Activated T-helper 9 cell treated with anti-CD3 and anti-CD28 coated beads, Interleukin-2, amount 50 U/mL, for 16 hours (primary cell): ENCODE data around the gene SLC4A2.

Experiments
- DNase-seq: peaks from one replicate; pipeline ENCODE4 v3.0.0-alpha.2; 2020; ENCODE audit warnings: low read depth

SLC4A2 gene

DNA sequence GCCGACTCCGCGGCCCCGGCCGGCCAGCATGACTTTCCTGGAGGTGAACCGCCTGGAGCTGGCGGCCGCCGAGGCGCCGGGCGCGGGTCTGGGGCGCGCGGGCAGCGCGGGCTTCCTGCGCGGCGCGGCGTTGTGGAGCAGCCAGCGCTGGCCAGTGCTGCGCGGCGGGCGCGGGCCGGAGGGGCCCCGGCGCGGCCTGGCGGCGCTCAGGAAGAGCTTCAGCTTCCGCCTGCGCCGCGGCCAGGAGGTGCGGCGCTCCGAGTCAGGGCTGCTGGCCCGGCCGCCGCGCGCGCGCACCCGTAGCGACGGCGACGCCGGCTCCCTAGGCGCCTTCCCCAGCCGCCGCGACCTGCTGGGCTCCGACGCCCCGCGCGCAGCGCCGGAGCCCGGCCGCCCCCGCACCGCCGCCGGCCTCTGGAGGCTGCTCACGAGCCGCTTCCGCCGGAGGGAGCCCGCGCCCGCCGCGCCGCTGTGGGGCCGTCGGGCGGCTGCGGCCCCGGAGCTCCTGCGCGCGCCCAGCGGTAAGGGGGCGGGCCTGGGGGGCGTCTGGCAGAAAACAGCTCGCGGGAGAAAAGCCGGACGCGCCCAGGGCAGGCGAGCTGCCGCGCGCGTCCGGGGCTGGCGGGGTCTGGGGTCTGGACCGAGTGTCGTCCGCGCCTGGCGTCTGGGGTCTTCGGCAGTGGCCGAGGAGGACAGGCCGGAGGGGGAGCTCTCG, 55.9 kb downstream of the SLC4A2 start:
- no peak for DNase-seq

DNA sequence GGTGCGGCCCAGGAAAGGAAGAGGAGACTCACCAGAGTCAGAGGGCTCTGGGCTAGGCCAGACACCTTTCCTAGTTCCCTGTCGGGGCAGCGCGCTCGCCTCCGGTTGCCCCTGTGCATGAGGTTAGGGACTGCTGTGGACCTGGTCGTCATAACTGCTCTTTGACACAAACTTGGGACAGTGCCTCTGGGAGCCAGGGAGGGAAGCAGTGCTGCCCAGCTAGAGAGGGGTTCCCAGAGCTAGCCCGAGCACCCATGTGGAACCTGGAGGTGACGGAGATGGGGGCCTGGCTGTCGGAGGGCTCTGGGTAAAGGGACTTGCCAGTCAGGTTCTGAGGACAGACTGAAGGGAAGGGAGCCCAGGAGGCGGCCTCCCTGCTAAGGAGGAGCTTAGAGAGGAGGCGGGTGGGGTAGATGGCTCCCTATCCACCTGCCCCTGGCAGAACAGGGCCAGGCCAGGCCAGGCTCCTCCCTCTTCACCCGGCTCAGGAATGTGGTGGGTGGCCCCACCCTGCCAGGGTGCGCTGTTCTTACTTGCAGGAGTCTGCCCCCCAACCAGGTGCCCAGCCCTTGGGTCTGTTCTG, 56.5 kb downstream of the SLC4A2 start:
- DNase-seq: no peak

DNA sequence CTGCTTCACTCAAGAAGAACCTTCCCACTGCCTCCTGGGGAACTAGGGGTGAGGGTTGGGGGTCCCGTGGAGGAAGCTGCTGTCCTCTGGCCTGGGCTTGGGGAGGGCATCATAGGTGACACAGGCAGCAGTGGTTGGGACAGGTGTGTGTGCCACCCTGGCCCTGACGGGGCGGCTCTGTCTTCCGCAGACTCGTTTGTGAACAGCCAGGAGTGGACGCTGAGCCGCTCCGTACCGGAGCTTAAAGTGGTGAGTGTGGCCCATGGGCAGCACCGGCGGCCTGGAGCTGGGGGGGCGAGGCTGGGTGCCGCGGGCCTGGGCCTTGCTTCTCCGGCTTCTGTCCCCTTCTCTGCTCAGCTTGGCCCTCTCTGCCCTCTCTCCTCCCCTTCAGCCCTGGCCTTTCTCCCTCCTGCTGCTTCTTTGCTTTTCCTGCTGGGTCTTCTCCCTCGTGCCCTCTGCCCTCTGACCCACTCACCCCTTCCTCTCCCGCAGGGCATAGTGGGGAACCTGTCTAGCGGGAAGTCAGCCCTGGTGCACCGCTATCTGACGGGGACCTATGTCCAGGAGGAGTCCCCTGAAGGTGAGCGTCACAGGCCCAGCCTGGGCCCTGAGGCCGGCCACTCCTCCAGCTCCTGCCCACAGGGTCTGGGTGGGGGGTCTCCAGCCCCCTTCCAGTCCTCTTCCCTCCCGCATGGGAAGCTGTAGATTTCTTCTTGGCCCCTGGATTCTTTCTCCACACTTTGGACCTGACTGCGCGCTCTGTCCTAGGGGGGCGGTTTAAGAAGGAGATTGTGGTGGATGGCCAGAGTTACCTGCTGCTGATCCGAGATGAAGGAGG, 57.4 kb downstream of the SLC4A2 start:
- DNase-seq: no peak

DNA sequence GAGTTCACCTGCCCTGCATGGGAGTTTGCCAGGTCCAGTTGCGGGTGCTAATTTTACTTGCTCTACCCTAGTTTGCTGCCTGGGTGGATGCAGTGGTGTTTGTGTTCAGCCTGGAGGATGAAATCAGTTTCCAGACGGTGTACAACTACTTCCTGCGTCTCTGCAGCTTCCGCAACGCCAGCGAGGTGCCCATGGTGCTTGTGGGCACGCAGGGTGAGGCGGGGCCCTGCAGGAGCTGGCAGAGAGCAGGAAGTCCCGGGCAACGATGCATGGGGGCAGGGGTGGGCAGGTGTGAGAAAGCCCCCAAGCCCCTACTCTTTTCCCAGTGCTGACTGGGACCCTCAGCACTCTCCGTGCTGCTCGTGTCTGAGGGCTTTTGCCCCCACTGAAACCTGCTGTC, 58.2 kb downstream of the SLC4A2 start:
- DNase-seq: peak; percentile 11

DNA sequence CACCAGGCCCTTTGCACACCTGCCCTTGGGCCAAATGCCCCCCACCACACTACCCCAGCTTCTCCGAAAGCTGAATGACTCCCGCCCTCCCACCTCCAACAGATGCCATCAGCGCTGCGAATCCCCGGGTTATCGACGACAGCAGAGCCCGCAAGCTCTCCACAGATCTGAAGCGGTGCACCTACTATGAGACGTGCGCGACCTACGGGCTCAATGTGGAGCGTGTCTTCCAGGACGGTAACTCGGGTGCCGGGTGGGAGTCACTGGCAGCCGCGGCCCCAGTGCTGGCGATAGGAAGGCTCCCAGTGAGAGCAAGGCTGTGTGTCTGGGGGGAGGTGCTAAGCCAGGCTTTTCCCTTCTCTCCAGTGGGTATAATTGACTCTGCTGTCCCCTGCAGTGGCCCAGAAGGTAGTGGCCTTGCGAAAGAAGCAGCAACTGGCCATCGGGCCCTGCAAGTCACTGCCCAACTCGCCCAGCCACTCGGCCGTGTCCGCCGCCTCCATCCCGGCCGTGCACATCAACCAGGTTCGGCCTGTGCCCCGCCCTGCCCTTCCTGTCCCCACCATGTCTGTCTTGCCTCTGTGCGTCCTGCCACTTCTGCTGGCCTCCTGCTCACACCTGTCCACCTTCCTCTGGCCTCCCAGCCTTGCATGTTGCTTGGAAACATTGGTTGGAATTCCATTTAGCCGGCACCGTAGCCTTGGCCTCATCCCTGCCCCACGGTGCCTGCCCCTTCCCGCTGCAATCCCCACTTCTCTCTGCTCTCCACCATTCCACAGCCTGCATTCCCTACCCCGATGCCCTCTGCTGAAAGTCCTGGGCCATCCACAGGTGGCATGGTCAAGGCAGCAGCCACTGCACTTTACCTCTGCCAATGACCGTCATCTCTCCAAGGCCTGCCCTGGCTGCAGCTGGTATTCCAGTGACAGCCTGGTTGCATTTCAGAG, 59.0 kb downstream of the SLC4A2 start:
- DNase-seq: no peak

DNA sequence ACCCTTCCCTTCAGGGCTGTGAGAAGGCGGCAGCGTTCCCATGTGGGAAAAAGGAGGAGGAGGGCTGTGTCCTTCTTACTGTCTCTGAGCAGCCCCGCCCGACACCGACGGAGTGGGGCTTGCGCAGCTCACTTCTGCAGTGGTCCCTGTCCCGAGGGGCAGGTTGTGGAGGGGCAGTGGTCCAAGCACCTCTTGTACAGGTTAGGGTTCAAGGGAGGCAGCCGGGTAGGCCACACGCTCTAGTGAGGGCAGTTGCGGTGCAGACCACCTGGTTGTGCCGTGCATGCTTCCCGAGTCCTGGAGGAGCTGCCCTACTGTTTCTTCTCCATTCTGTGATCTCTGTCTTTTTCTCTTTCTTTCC, 59.6 kb downstream of the SLC4A2 start:
- no peak for DNase-seq

DNA sequence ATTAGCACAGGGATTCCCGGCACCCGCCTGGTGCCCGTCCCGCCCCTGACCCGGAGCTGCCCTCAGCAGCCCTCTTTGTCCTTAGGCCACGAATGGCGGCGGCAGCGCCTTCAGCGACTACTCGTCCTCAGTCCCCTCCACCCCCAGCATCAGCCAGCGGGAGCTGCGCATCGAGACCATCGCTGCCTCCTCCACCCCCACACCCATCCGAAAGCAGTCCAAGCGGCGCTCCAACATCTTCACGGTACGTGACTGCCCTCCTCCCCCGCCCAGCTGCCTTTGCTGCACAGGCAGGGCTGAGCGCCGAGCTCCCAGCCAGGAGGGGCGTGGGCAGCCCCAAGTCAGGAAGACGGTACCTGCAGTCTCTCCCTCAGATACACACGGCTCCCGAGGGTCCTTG, 60.5 kb downstream of the SLC4A2 start:
- DNase-seq: no peak

DNA sequence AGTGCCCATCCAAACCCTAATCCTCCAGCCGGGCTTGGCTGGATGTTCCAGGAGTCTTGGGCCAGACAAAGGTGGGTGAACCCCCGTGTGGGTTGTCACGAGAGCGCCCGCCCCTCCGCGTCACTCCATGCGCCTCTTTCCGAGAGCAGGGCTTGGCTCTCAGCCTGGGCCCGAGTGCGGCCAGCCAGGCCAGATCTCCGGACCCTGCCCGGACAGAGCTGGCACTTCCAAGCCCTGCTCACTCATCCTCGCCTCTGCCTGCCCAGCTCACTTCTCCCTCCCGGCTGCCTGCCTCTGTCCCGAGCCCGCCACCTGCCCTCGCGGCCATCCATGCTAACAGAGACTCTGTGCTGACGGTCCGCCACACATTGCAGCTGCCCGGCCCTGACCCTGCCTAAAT, 61.5 kb downstream of the SLC4A2 start:
- DNase-seq: no peak

DNA sequence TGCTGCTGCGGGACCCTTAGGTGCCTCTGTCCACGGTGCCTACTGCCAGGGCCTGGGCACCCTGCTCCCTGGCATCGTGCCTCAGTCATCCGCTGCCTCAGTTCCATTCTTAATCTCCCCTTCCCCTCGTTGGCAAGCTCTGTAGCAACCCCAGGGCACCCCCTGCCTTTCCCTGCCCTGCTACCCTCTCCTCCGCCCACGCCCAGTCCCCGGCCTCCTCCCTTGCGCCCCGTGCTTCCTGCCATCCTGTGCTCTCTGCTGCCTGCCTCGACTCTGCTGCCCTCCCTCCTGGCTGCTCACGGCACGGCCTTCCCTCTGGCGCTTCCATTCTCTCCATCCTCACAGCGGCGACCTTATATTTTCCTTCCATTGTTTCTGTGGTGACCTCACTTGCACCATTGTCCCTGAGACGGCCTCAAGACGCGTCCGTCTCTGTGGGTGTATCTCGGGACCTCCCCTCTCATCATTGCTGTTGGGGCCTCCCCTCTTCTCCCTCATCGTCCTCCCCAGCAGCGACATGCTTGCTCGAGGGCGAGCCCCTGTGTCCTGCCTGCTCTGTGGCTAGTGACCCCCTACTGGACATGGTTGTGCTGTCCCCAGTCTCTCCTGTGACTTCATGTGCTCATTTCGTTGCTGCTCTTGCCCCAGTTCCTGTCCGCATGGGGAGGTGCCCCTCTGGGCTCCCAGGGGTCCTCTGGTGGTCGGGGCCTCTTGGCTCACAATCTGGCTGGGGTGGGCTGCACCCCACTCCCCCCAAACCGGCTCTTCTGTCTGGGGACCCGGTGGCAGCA, 62.2 kb downstream of the SLC4A2 start:
- DNase-seq: no peak

DNA sequence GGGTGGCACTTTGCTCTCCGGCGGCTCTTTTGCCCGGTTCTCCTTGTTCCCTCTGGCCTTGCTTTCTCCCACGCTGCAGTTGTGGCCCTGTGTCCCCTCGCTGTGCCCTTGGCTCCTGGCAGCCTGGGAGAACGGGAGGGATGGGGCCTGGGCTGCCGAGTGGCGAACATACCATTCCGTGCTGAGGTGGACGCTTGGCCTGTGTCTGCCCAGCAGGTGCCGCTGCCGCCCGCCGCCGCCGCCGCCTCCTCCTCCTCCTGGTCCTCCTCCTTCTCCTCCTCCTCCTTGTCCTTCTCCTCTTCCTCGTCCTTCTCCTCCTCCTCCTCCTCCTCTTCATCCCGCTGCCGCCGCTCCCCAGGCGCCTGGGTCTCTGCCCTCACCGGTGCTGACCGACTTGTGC, 62.9 kb downstream of the SLC4A2 start:
- DNase-seq: no peak

DNA sequence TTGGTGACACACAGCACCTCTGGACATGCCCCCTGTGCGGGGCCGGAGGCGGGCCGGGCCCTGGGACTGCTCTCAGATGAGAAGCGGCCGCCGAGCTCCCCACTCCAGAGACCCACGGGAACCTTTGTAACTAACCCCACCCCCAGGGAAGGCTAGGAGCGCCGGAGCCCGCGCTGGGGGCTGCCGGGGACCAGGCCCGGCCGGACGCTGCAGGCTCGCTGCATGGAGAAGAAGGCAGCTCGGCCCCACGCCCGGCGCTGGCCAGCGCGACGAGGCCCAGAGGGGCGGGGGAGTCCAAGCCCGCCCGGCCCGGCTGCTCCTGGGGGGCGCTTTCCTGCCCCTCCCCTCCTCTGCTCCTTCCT, 63.4 kb downstream of the SLC4A2 start:
- no peak for DNase-seq

DNA sequence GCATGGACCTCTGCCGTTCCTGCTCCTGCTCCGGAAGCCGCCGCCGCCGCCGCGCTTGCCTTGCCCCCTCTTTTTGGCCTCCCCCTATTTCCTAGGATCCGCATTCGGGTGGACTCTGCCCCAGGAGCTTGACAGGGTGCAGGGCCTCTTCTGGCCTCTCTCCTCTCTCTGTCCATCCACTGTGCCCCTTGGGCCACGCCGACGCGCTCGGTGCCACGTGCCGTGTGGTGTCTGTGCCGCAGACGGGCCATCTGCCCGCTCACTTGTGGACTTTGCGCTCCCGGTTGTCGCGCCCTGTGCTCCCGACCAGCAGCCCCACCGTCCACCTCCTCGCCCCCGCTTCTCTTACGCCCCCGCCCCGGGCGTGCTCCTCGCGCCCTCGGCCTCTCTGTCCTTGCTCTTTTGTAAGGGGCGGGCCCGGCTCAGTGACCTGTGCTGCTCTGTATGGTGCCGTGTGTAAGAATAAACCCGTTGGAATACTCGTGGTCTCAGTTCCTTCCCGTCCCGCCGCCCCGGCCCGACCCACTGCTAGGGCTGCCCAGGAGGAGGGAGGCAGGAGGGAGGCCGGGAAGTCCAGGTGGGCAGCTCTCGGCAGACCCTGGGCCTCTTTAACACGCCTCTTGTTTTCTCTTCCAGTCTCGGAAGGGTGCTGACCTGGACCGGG, 63.9 kb downstream of the SLC4A2 start:
- no peak for DNase-seq

DNA sequence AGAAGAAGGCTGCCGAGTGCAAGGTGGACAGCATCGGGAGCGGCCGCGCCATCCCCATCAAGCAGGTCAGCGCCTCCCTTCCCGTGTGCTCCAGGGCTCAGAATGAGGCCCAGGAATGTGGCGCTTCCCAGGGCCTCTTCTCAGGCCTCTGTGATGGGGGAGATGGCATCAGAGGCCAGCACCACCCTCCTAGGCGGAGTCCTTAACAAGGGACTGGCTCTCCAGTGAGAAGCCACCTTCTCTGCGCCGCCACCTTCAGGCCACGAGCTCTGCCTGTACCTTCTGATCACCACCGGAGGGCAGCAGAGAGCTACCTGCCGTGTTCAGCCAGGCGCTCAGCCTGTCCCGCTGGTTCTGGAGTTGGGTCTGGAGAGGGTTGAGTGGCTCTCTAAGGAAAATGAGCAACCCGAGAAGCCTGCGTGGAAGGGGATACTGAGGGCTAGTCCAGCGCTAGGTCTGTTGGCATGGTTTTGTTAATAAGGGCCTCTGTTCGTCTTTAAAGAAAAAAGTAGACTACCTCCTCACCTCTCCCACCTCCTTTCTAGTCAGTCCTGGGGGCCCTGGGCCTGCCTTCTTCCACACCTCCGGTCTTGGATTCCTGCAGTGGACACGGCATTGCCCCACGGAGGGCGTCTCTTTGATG, 64.6 kb downstream of the SLC4A2 start:
- peak; percentile 70 for DNase-seq

DNA sequence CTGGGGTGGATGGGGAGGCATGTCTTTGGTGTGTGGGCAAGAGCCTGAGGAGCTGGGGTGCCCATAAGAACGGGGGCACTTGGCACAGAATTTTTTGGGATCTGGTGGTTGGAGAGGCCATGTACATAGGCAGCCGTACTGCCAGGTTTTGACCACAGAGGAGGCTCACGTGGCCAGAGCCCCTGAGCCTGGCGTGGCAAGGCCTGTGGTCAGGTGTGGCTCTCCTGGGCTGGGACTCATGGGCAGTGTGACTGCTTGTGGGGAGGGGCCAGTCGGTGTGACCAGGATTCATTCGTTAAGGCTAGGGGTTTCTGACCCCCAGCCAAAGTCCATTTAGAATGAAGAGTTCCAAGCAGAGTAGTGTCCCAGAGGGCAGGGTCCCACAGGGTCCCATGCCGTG, 65.1 kb downstream of the SLC4A2 start:
- no peak for DNase-seq

DNA sequence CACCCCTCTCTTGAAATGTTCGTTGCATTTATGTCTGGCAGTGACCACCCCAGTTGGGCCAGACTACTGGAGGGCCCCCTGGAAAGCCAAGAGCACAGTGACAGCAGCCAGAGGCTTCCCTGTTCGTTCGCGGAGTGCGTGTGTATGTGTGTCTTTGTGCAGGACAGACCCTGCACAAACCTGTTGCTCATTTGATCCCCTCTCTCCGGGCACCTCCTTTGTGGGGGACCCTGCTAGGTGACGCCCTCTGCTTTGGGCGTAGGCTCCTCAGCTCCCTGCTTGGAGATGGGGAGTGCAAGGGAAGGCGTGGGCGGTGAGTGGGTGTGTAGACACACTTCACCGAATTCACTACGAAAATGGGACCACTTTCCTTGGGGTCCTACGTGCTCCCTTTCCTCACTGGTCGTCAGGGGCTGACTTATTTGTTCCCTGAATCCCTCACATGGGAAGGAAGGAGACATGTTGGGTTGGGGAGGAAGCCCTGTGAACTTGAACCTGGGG, 65.6 kb downstream of the SLC4A2 start:
- DNase-seq: no peak

DNA sequence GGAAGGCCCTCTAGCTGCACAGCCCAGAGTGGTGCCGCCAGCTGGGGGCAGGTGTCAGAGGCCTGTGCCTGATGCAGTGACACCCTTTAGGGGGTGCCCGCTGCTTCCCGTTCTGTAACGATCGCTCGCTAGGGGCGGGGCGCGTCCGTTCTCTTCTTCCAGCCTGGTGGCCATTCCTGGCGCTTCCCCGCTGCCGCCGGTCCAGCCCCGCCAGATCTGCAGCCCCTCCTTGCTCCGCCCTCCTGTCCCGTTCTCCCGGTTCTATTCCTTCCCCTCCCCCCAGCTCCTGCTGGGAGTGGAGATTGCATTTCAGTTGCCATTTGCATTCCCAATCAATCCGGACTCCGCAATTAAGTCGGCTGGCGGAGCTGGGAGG, 66.1 kb downstream of the SLC4A2 start:
- no peak for DNase-seq

DNA sequence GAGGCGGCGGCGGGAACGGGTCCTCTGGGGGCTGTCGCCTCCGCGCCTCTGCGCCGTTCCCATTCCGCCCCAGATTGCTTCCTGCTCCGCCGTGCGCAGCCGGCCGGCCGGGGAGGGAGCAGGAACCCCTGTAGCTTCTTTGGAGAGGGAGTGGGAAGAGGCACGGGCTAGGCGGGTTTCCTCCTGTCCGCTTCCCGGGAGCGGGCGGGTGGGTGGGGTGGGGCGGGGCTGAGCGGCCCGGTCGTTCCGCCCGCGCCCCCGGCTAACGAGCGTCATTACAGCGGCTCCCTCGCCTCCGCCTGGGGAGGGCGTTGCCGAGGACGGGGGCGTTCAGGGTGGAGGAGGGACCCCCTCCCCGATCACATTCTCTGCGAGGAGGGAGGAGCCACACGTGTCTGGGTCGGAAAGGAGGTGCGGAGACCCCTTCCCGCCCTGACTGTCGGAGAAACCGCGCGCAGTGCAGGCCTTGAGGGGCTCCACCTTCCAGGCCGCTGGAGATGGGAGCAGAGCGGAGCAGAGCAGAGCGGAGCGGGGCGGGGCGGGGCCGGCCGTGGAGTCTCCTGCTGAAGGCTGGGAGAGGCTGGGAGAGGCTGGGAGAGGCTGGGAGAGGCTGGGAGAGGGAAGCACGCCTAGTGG, 66.6 kb downstream of the SLC4A2 start:
- DNase-seq: no peak
